K562 (cell line): Measurements from ENCODE around the gene UBE2N. TPM values are rescaled to one million over a fixed set of nuclear protein-coding genes. Genes with fewer than 3 reads are reported as not detected.

ENCODE experiments used
- ATAC-seq: fragments of 200-7000 bp; cut with Tn5 transposase; 3 replicates; pipeline ENCODE4 v1.9.1; 2020; ENCODE audit warnings: moderate library complexity
- BruUV-seq: library from RNA; stranded (reverse); fragments of 400-500 nt; replicated peaks from 2 replicates; lab custom pipeline; 2021; lab: Mats Ljungman, UMichigan
- CTCF ChIA-PET: fragments of 300-600 bp; formaldehyde crosslinking; extraction: SDS; loops from one replicate; lab custom pipeline; 2021; ENCODE audit warnings: low intra/inter-chr PET ratio; lab: Yijun Ruan, JAX
- POLR2A ChIA-PET: fragments of 300-600, 350-650 bp; sonication (Branson Sonifier 250); formaldehyde crosslinking; extraction: SDS; loops from one replicate; lab custom pipeline; 2021; ENCODE audit warnings: antibody characterized with exemption, inconsistent platforms; lab: Yijun Ruan, JAX
- DNase-seq, 4 experiments: peaks; one replicate each; pipeline versions ENCODE4 v3.0.0 to v3.0.0-alpha.2; 2011 to 2018; ENCODE audit warnings: low spot score in 3 of 4, mixed read lengths in 3 of 4; ENCODE audit errors: extremely low read depth in 1 of 4
- FAIRE-seq: peaks from 2 replicates; lab custom pipeline; 2011; peaks lifted over from hg19 to GRCh38; lab: Jason Lieb, UNC
- H2AFZ ChIP-seq: 2 replicates; pipeline ENCODE4 v1.6.0; 2011; ENCODE audit warnings: low read depth, low read length, control low read depth, inconsistent platforms
- H3K27ac ChIP-seq: fragments of 200-600 bp; 3 replicates; pipeline ENCODE4 v1.8.0; 2011; ENCODE audit warnings: low read depth, mild to moderate bottlenecking, control low read depth, inconsistent platforms, low read length, moderate library complexity, mixed read lengths; ENCODE audit errors: extremely low read depth
- H3K27me3 ChIP-seq, 2 experiments: fragments of 300-600 bp in 1 of 2; 2 replicates in 1 of 2; 3 replicates in 1 of 2; pipeline versions ENCODE4 v1.6.0 to v1.8.0; 2011; ENCODE audit warnings: inconsistent platforms in 2 of 2, low read length in 2 of 2, mild to moderate bottlenecking in 1 of 2, mixed read lengths in 1 of 2, moderate library complexity in 1 of 2; ENCODE audit not compliant: control insufficient read depth in 2 of 2, insufficient read depth in 2 of 2
- H3K36me3 ChIP-seq: fragments of 300-600 bp; 3 replicates; pipeline ENCODE4 v1.8.0; 2011; ENCODE audit warnings: mild to moderate bottlenecking, low read length, inconsistent platforms; ENCODE audit not compliant: control insufficient read depth, insufficient read depth
- H3K4me1 ChIP-seq, 2 experiments: fragments of 200-600 bp in 1 of 2; replicated peaks in 1 of 2; 2 replicates in 1 of 2; 3 replicates in 1 of 2; pipeline versions ENCODE4 v1.5.1 to v1.8.0; 2011; ENCODE audit warnings: inconsistent platforms in 2 of 2, low read length in 2 of 2, mild to moderate bottlenecking in 1 of 2, mixed read lengths in 1 of 2, moderate library complexity in 1 of 2; ENCODE audit not compliant: control insufficient read depth in 2 of 2, insufficient read depth in 2 of 2
- H3K4me2 ChIP-seq: 2 replicates; pipeline ENCODE4 v1.6.1; 2011; ENCODE audit warnings: low read length, control low read depth, inconsistent platforms, mixed read lengths; ENCODE audit not compliant: insufficient read depth
- H3K4me3 ChIP-seq: fragments of 200-600 bp; sonication (generic), shearing (Covaris generic); 2 replicates; pipeline ENCODE4 v1.5.1; 2016; ENCODE audit warnings: control low read depth, inconsistent platforms
- H3K79me2 ChIP-seq: fragments of 200-600 bp; 3 replicates; pipeline ENCODE4 v1.8.0; 2011; ENCODE audit warnings: low read length, inconsistent platforms; ENCODE audit not compliant: control insufficient read depth, insufficient read depth
- H3K9ac ChIP-seq, 2 experiments: 2 replicates each; pipeline versions ENCODE4 v1.6.0 to v1.6.1; 2011; ENCODE audit warnings: low read depth in 2 of 2, low read length in 2 of 2, control low read depth in 1 of 2, inconsistent platforms in 1 of 2, mild to moderate bottlenecking in 1 of 2, mixed read lengths in 1 of 2; ENCODE audit not compliant: insufficient read depth in 1 of 2
- H3K9me1 ChIP-seq: one replicate; pipeline ENCODE4 v1.6.0; 2011; ENCODE audit warnings: inconsistent platforms, mild to moderate bottlenecking, low read length, moderate library complexity; ENCODE audit not compliant: control insufficient read depth, insufficient read depth
- H3K9me3 ChIP-seq: replicated peaks from 2 replicates; pipeline ENCODE4 v1.5.1; 2011; ENCODE audit warnings: low read depth, low read length, inconsistent platforms; ENCODE audit not compliant: control insufficient read depth, insufficient read depth
- H4K20me1 ChIP-seq: replicated peaks from 2 replicates; pipeline ENCODE4 v1.6.1; 2011; ENCODE audit warnings: low read length, inconsistent platforms, mixed read lengths; ENCODE audit not compliant: control insufficient read depth, insufficient read depth
- ESRRB ChIP-seq: fragments of 250-450 bp; sonication (Bioruptor Pico); IDR thresholded peaks from 2 replicates; pipeline ENCODE4 v1.5.0; 2020; ENCODE audit warnings: mild to moderate bottlenecking, moderate library complexity, borderline replicate concordance
- GTF2A2 ChIP-seq: IDR thresholded peaks from 2 replicates; pipeline ENCODE4 v1.6.1; 2016; ENCODE audit warnings: mild to moderate bottlenecking, missing genetic modification characterization, missing compliant biosample characterization
- HDAC3 ChIP-seq: fragments of 450-650 bp; IDR thresholded peaks from 2 replicates; pipeline ENCODE4 v1.6.1; 2018; ENCODE audit warnings: borderline replicate concordance, mild to moderate bottlenecking, moderate library complexity; ENCODE audit not compliant: partially characterized antibody
- HMG20A ChIP-seq: fragments of 450-650 bp; formaldehyde crosslinking; conservative IDR thresholded peaks from 2 replicates; pipeline ENCODE4 v1.4.0; 2020; ENCODE audit warnings: mild to moderate bottlenecking, mixed read lengths
- MECOM ChIP-seq: fragments of 250-450 bp; sonication (Bioruptor Pico); IDR thresholded peaks from 2 replicates; pipeline ENCODE4 v1.8.0; 2022; ENCODE audit warnings: inconsistent platforms
- MYC ChIP-seq, 2 experiments: fragments of 250-450 bp in 1 of 2; sonication (Bioruptor Pico) in 1 of 2; IDR thresholded peaks; 2 replicates each; pipeline versions ENCODE4 v1.5.1 to v1.6.1; 2012 to 2021; ENCODE audit warnings: low read depth in 2 of 2, borderline replicate concordance in 1 of 2, improper control_type of control experiment in 1 of 2, low read length in 1 of 2, mild to moderate bottlenecking in 1 of 2, moderate library complexity in 1 of 2
- NFIC ChIP-seq: fragments of 450-650 bp; IDR thresholded peaks from 2 replicates; pipeline ENCODE4 v1.6.1; 2017; ENCODE audit warnings: mild to moderate bottlenecking, inconsistent platforms
- NFRKB ChIP-seq: fragments of 450-650 bp; IDR thresholded peaks from 2 replicates; pipeline ENCODE4 v1.6.1; 2016; ENCODE audit warnings: low read depth
- NR0B1 ChIP-seq: fragments of 450-650 bp; IDR thresholded peaks from one replicate; pipeline ENCODE4 v1.6.1; 2018; ENCODE audit warnings: mild to moderate bottlenecking, moderate library complexity; ENCODE audit not compliant: partially characterized antibody
- SRSF7 ChIP-seq: fragments of 200-400 bp; formaldehyde crosslinking; optimal IDR thresholded peaks from 2 replicates; pipeline ENCODE3; 2017; ENCODE audit warnings: mild to moderate bottlenecking, low read depth, low read length
- ZBTB33 ChIP-seq: sonication (generic); formaldehyde crosslinking; IDR thresholded peaks from 2 replicates; pipeline ENCODE4 v1.8.1; 2023; ENCODE audit warnings: mild to moderate bottlenecking, missing genetic modification reagents
- ZFPM2 ChIP-seq: fragments of 250-450 bp; sonication (Bioruptor Pico); IDR thresholded peaks from 2 replicates; pipeline ENCODE4 v1.5.1; 2022; ENCODE audit warnings: mild to moderate bottlenecking
- ZNF174 ChIP-seq: fragments of 250-450 bp; sonication (Bioruptor Pico); IDR thresholded peaks from 2 replicates; pipeline ENCODE4 v1.4.0; 2020; ENCODE audit warnings: mild to moderate bottlenecking
- WGBS: fragments of 100-300 bp; shearing (Covaris generic); methylation state at CpG from one replicate; pipeline ENCODE4 v1.1.6; 2016; ENCODE audit warnings: low coverage, mixed read lengths; ENCODE audit not compliant: insufficient coverage; ENCODE audit errors: missing lambda C conversion rate; 5-methylcytosine and 5-hydroxymethylcytosine counted together
- in situ Hi-C: fragments of 300-500 bp; cut with MboI; formaldehyde crosslinking; loops from 4 replicates; pipeline ENCODE4 v1.15.0; 2018; ENCODE audit warnings: inconsistent platforms, mixed read lengths
- intact Hi-C: fragments of 100-400 bp; cut with micrococcal nuclease; formaldehyde crosslinking; loops from 2 replicates; pipeline ENCODE4 v1.14.2; 2022
- polyA plus RNA-seq, 8 experiments: library from polyadenylated mRNA; depleted of rRNA in 4 of 8; stranded (reverse) in 5 of 8; unstranded in 3 of 8; fragments of >200 nt; fragmentation: Nextera tagmentation in 2 of 8; fragmentation: Illumina TruSeq in 1 of 8; extraction: Ambion mirVana in 2 of 8; extraction: Trizol in 1 of 8; gene quantifications; 2 replicates each; pipeline versions ENCODE4 v1.2.1 to v1.2.3, GENCODE V29; 2011 to 2014; ENCODE audit warnings: inconsistent platforms in 1 of 8, missing spikeins in 1 of 8
- total RNA-seq, 7 experiments: library from RNA; depleted of rRNA in 6 of 7; stranded (reverse); fragments of >200 nt in 6 of 7; fragmentation: Illumina TruSeq in 2 of 7; extraction: Trizol in 2 of 7; gene quantifications; 2 replicates each; pipeline versions ENCODE4 v1.2.1 to v1.2.3, GENCODE V29; 2011 to 2021; ENCODE audit warnings: low replicate concordance in 1 of 7
- TF ChIP-seq, protein P1 (sequence below): fragments of 450-650 bp; formaldehyde crosslinking; conservative IDR thresholded peaks from 2 replicates; pipeline ENCODE4 v1.4.0; 2022; ENCODE audit warnings: mild to moderate bottlenecking, missing genetic modification characterization
- TF ChIP-seq, protein P2 (sequence below), 2 experiments: fragments of 250-450 bp in 1 of 2; fragments of 450-650 bp in 1 of 2; sonication (Bioruptor Pico) in 1 of 2; IDR thresholded peaks; 2 replicates each; pipeline versions ENCODE4 v1.6.1 to v1.8.0; 2016 to 2021; ENCODE audit warnings: mild to moderate bottlenecking in 2 of 2, moderate library complexity in 2 of 2, missing compliant biosample characterization in 1 of 2, missing genetic modification characterization in 1 of 2

Gene UBE2N
- total and polyA plus RNA-seq, 9 of the 15 experiments (the other 6 are each of a cell fraction or from before 2014, with no cell fraction given): 189 to 826 (median 260) TPM

- H3K9me1 ChIP-seq: no peaks in the 10 kb centered on the region
- H3K27ac ChIP-seq: peak overlapping the region; percentile 88
- H3K9me3 ChIP-seq: no peaks in the 10 kb centered on the region
- in situ Hi-C loops: no loop called here
- BruUV-seq: no TSS peak
- peak overlapping the region; percentile 92 to 94 for H3K9ac ChIP-seq
- FAIRE-seq (no peak), ATAC-seq (no peak)
- peaks cover 98% of the 10 kb centered on the region for H3K79me2 ChIP-seq
- POLR2A ChIA-PET: interaction anchor here (1.0 to 1.9 kb wide), 2 partner anchors 15 to 63 kb away, joined by 4 to 7 read pairs; no protein-coding TSS in a partner anchor
- TF ChIP-seq NFIC (0 out of 2 replicates have a peak, but pooled peaks have one; percentile 50), ZNF174 (CRISPR knock-in tag) (no peak), HMG20A (no peak), SRSF7 (no peak), ESRRB (CRISPR knock-in tag) (no peak), ZBTB33 (0 out of 2 replicates have a peak, but pooled peaks have one; percentile 4), NR0B1 (no peak), MECOM (CRISPR knock-in tag) (0 out of 2 replicates have a peak, but pooled peaks have one; percentile 19), NFRKB (no peak), ZFPM2 (CRISPR knock-in tag) (no peak), HDAC3 (peak; percentile 31), GTF2A2 (tag) (no peak), MYC (IDR thresholded peaks at IDR 0.05; ENCODE audit: low read depth, low read length) (no peak), MYC (CRISPR knock-in tag; IDR thresholded peaks at IDR 0.05; ENCODE audit: borderline replicate concordance, low read depth) (no peak)
- TF ChIP-seq, protein P1, sequence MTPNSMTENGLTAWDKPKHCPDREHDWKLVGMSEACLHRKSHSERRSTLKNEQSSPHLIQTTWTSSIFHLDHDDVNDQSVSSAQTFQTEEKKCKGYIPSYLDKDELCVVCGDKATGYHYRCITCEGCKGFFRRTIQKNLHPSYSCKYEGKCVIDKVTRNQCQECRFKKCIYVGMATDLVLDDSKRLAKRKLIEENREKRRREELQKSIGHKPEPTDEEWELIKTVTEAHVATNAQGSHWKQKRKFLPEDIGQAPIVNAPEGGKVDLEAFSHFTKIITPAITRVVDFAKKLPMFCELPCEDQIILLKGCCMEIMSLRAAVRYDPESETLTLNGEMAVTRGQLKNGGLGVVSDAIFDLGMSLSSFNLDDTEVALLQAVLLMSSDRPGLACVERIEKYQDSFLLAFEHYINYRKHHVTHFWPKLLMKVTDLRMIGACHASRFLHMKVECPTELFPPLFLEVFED: no peak
- TF ChIP-seq, protein P2, sequence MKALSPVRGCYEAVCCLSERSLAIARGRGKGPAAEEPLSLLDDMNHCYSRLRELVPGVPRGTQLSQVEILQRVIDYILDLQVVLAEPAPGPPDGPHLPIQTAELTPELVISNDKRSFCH (CRISPR knock-in tag; IDR thresholded peaks at IDR 0.05): no peak
- TF ChIP-seq, protein P2 (tag; IDR thresholded peaks at IDR 0.05): no peak
- TF ChIP-seq, all 486 proteins: peak for 4
- Histone ChIP-seq H3K4me2 (peak overlapping the region; percentile 99), H4K20me1 (peaks cover 55% of the 10 kb centered on the region), H3K4me1 (peaks cover 16 to 19% of the 10 kb centered on the region in 2 experiments; a peak in 4 of 5 replicates), H2AFZ (no peak overlapping the region), H3K4me3 (peak overlapping the region; percentile 97), H3K36me3 (peaks cover 39% of the 10 kb centered on the region), H3K27me3 (no peaks in the 10 kb centered on the region)
- CTCF ChIA-PET: interaction anchor here (1.0 kb wide), 1 partner anchor 251 kb away, joined by 3 read pairs; no protein-coding TSS in a partner anchor
- WGBS: 0% methylated on average over 4 of the region's 4 CpGs
- DNase-seq: no peak
- intact Hi-C loops: loop anchor here (5.0 kb wide), 1 partner anchor 282 kb away; no protein-coding TSS in a partner anchor
Observed at GRCh38 chr12:93378998-93379325, 62.8 kb downstream of the UBE2N start.
